VCaP (cell line): ENCODE data around the gene CCL19.

Experiments
- H3K27ac ChIP-seq: fragments of 450-650 bp; 2 replicates; pipeline ENCODE4 v1.5.1; 2017
- CTCF ChIP-seq: fragments of 450-650 bp; conservative IDR thresholded peaks from 2 replicates; pipeline ENCODE4 v1.5.1; 2017; ENCODE audit warnings: mild to moderate bottlenecking, moderate library complexity

Gene CCL19

GRCh38 chr9:34659592-34660253 is 31.4 kb downstream of the CCL19 start:
- TF ChIP-seq CTCF = no peak
- H3K27ac ChIP-seq = no peak overlapping the region

GRCh38 chr9:34658461-34658860 is 32.6 kb downstream of the CCL19 start:
- no peak overlapping the region for H3K27ac ChIP-seq
- no peak for TF ChIP-seq CTCF

GRCh38 chr9:34656992-34657391 is 34.1 kb downstream of the CCL19 start:
- TF ChIP-seq CTCF = no peak
- H3K27ac ChIP-seq = no peak overlapping the region

GRCh38 chr9:34655394-34655793 is 35.7 kb downstream of the CCL19 start:
- H3K27ac ChIP-seq = no peak overlapping the region
- no peak for TF ChIP-seq CTCF

- no peak overlapping the region for H3K27ac ChIP-seq
- TF ChIP-seq CTCF = no peak
Observed at GRCh38 chr9:34654323-34655051, 36.6 kb downstream of the CCL19 start.

- no peak for TF ChIP-seq CTCF
- H3K27ac ChIP-seq = peak overlapping the region; percentile 76; the same call in 1 of the 2 replicates
Observed at GRCh38 chr9:34653151-34654072, 37.7 kb downstream of the CCL19 start.

- peak overlapping the region; percentile 76 for H3K27ac ChIP-seq
- no peak for TF ChIP-seq CTCF
Observed at GRCh38 chr9:34652602-34653000, 38.5 kb downstream of the CCL19 start.
